Measurements from ENCODE around the gene AFG1L.
"Not testable (repeated sequence)": the region's sequence is repeated elsewhere in the genome, so short reads cannot be mapped to it uniquely, and the experiment has no call there.

Gene AFG1L

GRCh38 chr6:108383981-108384380 lies 89.1 kb downstream of the AFG1L start:
- Histone ChIP-seq H3K9me3 (ENCODE audit: insufficient read depth, low read length) (no peaks in the 10 kb centered on the region), H3K27me3 (ENCODE audit: insufficient read depth, insufficient read length) (no peaks in the 10 kb centered on the region), H3K4me3 (ENCODE audit: insufficient read length, low read depth) (no peak overlapping the region), H3K9ac (ENCODE audit: insufficient read length, low read depth) (no peak overlapping the region), H3K36me3 (ENCODE audit: insufficient read depth, insufficient read length, low read length) (no peaks in the 10 kb centered on the region), H3K4me1 (ENCODE audit: insufficient read depth, insufficient read length) (no peaks in the 10 kb centered on the region)
- TF ChIP-seq ZNF274 (IDR thresholded peaks at IDR 0.05; ENCODE audit: low read depth, low read length), result no peak
- TF ChIP-seq YY1 (IDR thresholded peaks at IDR 0.05; ENCODE audit: insufficient read depth, insufficient read length), result no peak
- TF ChIP-seq SUZ12 (IDR thresholded peaks at IDR 0.05; ENCODE audit: extremely low read depth, insufficient read depth, insufficient read length), result no peak
- DNase-seq (ENCODE audit: low read depth, low spot score), result no peak

GRCh38 chr6:108389190-108389589 lies 94.3 kb downstream of the AFG1L start:
- H3K36me3 ChIP-seq (ENCODE audit: insufficient read depth, insufficient read length, low read length); H3K9me3 ChIP-seq (ENCODE audit: insufficient read depth, low read length); H3K4me3 ChIP-seq (ENCODE audit: insufficient read length, low read depth); DNase-seq (ENCODE audit: low read depth, low spot score); H3K27me3 ChIP-seq (ENCODE audit: insufficient read depth, insufficient read length); H3K4me1 ChIP-seq (ENCODE audit: insufficient read depth, insufficient read length); H3K9ac ChIP-seq (ENCODE audit: insufficient read length, low read depth): not testable (repeated sequence)

DNA sequence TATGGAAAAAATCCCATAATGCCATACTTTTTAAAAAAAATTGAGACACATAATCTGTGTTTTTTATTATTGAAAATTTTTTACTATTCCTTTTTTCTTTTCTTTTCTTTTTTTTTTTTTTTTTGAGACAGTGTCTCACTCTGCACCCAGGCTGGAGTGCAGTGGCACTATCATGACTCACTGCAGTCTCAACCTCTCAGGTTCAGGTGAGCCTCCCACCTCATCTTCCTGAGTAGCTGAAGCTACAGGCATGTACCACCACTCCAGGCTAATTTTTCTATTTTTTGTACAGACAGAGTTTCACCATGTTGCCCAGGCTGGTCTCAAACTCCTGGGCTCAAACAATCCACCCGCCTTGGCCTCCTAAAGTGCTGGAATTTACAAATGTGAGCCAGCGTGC lies 100.4 kb downstream of the AFG1L start:
- Histone ChIP-seq H3K9ac (ENCODE audit: insufficient read length, low read depth) (no peak overlapping the region), H3K4me3 (ENCODE audit: insufficient read length, low read depth) (no peak overlapping the region), H3K27me3 (ENCODE audit: insufficient read depth, insufficient read length) (no peaks in the 10 kb centered on the region), H3K9me3 (ENCODE audit: insufficient read depth, low read length) (no peaks in the 10 kb centered on the region), H3K36me3 (ENCODE audit: insufficient read depth, insufficient read length, low read length) (no peaks in the 10 kb centered on the region), H3K4me1 (ENCODE audit: insufficient read depth, insufficient read length) (no peaks in the 10 kb centered on the region)
- DNase-seq (ENCODE audit: low read depth, low spot score), result no peak
- TF ChIP-seq SUZ12 (IDR thresholded peaks at IDR 0.05; ENCODE audit: extremely low read depth, insufficient read depth, insufficient read length) (no peak), YY1 (IDR thresholded peaks at IDR 0.05; ENCODE audit: insufficient read depth, insufficient read length) (no peak), ZNF274 (IDR thresholded peaks at IDR 0.05; ENCODE audit: low read depth, low read length) (no peak)

DNA sequence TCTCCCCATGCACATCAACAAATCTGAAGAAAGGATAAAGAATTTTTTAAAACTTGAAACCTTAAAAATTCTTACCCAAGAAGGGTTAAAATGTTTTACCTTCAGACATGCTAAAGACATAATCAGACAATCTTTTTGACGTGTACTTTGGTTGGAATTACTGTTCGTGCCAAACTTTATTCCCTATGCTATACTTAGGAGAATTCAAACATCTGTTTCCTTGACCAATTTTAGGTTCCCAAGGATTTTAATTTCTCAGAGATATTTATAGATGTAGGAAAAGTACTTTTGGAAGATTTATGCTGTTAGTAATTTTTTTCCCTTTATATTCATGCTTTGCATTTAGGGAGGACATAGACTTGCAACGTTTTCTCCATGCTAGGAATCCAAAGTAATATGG lies 108.4 kb downstream of the AFG1L start:
- H3K9me3 ChIP-seq (ENCODE audit: insufficient read depth, low read length), result no peaks in the 10 kb centered on the region; the same call in 1 of the 2 replicates
- no peak for DNase-seq (ENCODE audit: low read depth, low spot score)
- no peaks in the 10 kb centered on the region for H3K27me3 ChIP-seq (ENCODE audit: insufficient read depth, insufficient read length)
- H3K9ac ChIP-seq (ENCODE audit: insufficient read length, low read depth), result no peak overlapping the region
- no peak for TF ChIP-seq SUZ12 (IDR thresholded peaks at IDR 0.05; ENCODE audit: extremely low read depth, insufficient read depth, insufficient read length)
- TF ChIP-seq ZNF274 (IDR thresholded peaks at IDR 0.05; ENCODE audit: low read depth, low read length), result no peak
- no peak for TF ChIP-seq YY1 (IDR thresholded peaks at IDR 0.05; ENCODE audit: insufficient read depth, insufficient read length)
- H3K4me1 ChIP-seq (ENCODE audit: insufficient read depth, insufficient read length), result no peaks in the 10 kb centered on the region
- no peak overlapping the region for H3K4me3 ChIP-seq (ENCODE audit: insufficient read length, low read depth)
- no peaks in the 10 kb centered on the region for H3K36me3 ChIP-seq (ENCODE audit: insufficient read depth, insufficient read length, low read length)

DNA sequence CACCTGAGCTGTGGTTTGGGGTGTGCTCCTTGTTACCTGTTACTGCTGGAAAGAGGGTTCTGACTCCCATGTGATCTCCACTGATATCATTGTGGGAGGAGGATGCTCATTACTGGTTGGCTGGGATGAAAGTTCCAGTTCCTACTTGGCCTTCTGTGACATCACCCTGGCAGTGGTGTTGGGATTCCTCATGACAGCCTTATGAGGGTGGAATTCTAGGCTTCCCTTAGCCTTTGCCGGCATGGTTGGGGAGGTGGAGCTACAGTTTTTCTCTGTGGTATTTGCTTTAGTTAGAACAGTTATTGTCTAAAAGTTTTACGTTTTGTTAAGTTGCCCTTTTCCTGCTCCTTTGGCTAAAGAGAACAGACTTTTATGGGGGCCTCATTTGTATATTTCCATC lies 112.1 kb downstream of the AFG1L start:
- no peak for TF ChIP-seq ZNF274 (IDR thresholded peaks at IDR 0.05; ENCODE audit: low read depth, low read length)
- no peak for TF ChIP-seq SUZ12 (IDR thresholded peaks at IDR 0.05; ENCODE audit: extremely low read depth, insufficient read depth, insufficient read length)
- TF ChIP-seq YY1 (IDR thresholded peaks at IDR 0.05; ENCODE audit: insufficient read depth, insufficient read length), result no peak
- no peak for DNase-seq (ENCODE audit: low read depth, low spot score)
- Histone ChIP-seq H3K9ac (ENCODE audit: insufficient read length, low read depth) (no peak overlapping the region), H3K9me3 (ENCODE audit: insufficient read depth, low read length) (no peaks in the 10 kb centered on the region; the same call in none of the 2 replicates), H3K4me1 (ENCODE audit: insufficient read depth, insufficient read length) (no peaks in the 10 kb centered on the region), H3K27me3 (ENCODE audit: insufficient read depth, insufficient read length) (no peaks in the 10 kb centered on the region), H3K4me3 (ENCODE audit: insufficient read length, low read depth) (no peak overlapping the region), H3K36me3 (ENCODE audit: insufficient read depth, insufficient read length, low read length) (no peaks in the 10 kb centered on the region)

DNA sequence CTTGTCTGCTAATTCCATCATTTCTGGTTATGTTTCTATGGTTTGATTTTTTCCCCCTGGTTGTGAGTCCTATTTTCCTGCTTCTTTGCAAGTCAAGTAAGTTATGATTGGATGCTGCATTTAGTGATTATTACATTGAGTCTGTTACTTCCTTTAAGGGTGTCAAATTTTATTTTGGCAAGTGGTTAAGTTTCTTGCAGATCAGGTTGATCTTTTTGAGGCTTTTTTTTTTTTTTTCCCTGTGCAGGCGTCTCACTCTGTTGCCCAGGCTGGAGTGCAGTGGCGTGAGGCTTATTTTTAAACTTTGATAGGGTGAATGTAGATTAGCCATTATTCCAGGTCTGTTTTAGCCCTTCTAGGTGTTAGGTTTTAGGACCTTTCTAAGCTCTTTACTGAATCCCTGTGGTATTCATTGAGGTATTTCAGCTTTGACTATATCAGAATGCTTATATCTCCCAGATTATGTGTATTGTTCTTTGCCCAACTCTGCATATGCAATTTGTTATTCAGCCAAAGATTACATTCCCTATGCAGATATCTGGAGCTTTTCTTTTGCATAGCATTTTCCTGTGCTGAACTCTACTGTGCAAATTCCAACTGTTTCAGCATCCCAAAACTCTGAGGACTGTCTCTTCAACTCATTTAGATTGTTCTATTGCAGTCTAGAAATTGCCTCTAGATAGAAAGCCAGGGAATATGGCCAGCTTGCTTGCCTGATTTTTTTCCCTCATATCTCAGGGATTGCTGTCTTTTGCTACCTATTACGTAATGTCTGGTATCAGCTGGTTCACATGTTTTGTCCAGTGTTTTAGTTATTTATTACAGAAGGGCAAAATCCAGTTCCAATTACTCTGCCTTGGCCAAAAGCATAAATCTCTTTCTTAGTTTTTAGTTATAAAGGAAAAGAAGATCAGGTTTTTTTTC lies 113.3 kb downstream of the AFG1L start:
- Histone ChIP-seq H3K36me3 (ENCODE audit: insufficient read depth, insufficient read length, low read length) (no peaks in the 10 kb centered on the region), H3K4me3 (ENCODE audit: insufficient read length, low read depth) (no peak overlapping the region), H3K27me3 (ENCODE audit: insufficient read depth, insufficient read length) (no peaks in the 10 kb centered on the region), H3K4me1 (ENCODE audit: insufficient read depth, insufficient read length) (no peaks in the 10 kb centered on the region), H3K9ac (ENCODE audit: insufficient read length, low read depth) (no peak overlapping the region), H3K9me3 (ENCODE audit: insufficient read depth, low read length) (no peaks in the 10 kb centered on the region; the same call in none of the 2 replicates)
- no peak for DNase-seq (ENCODE audit: low read depth, low spot score)
- TF ChIP-seq YY1 (IDR thresholded peaks at IDR 0.05; ENCODE audit: insufficient read depth, insufficient read length) (no peak), SUZ12 (IDR thresholded peaks at IDR 0.05; ENCODE audit: extremely low read depth, insufficient read depth, insufficient read length) (no peak), ZNF274 (IDR thresholded peaks at IDR 0.05; ENCODE audit: low read depth, low read length) (no peak)

DNA sequence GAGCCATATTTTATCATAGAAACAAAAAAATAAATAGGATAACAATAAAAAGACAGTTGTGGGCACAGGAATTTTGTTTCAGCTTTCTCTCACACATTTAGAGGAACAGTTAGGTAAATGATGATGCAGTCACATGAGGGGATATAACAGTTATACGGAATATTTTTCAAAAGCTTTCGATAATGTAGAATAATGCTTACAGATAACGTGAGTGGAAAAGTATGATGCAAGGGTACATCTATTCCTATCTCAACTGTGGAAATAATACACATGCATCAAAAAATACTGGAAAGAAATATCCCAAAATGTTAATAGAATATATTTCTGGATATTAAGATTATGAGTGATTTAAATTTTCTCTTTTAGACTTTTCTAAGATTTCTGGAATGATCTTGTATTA lies 114.0 kb downstream of the AFG1L start:
- H3K27me3 ChIP-seq (ENCODE audit: insufficient read depth, insufficient read length), result no peaks in the 10 kb centered on the region
- no peak for DNase-seq (ENCODE audit: low read depth, low spot score)
- no peaks in the 10 kb centered on the region; the same call in none of the 2 replicates for H3K9me3 ChIP-seq (ENCODE audit: insufficient read depth, low read length)
- TF ChIP-seq YY1 (IDR thresholded peaks at IDR 0.05; ENCODE audit: insufficient read depth, insufficient read length), result no peak
- TF ChIP-seq SUZ12 (IDR thresholded peaks at IDR 0.05; ENCODE audit: extremely low read depth, insufficient read depth, insufficient read length), result no peak
- TF ChIP-seq ZNF274 (IDR thresholded peaks at IDR 0.05; ENCODE audit: low read depth, low read length), result no peak
- H3K9ac ChIP-seq (ENCODE audit: insufficient read length, low read depth), result no peak overlapping the region
- no peaks in the 10 kb centered on the region for H3K4me1 ChIP-seq (ENCODE audit: insufficient read depth, insufficient read length)
- no peak overlapping the region for H3K4me3 ChIP-seq (ENCODE audit: insufficient read length, low read depth)
- no peaks in the 10 kb centered on the region for H3K36me3 ChIP-seq (ENCODE audit: insufficient read depth, insufficient read length, low read length)

DNA sequence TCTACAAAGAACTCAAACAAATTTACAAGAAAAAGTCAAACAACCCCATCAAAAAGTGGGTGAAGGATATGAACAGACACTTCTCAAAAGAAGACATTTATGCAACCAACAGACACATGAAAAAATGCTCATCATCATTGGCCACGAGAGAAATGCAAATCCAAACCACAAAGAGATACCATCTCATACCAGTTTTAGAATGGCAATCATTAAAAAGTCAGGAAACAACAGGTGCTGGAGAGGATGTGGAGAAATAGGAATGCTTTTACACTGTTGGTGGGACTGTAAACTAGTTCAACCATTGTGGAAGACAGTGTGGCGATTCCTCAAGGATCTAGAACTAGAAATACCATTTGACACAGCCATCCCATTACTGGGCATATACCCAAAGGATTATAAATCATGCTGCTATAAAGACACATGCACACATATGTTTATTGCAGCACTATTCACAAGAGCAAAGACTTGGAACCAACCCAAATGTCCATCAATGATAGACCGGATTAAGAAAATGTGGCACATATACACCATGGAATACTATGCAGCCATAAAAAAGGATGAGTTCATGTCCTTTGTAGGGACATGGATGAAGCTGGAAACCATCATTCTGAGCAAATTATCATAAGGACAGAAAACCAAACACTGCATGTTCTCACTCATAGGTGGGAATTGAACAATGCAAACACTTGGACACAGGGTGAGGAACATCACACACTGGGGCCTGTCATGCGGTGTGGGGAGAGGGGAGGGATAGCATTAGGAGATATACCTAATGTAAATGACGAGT lies 121.4 kb downstream of the AFG1L start:
- H3K9me3 ChIP-seq (ENCODE audit: insufficient read depth, low read length); H3K4me1 ChIP-seq (ENCODE audit: insufficient read depth, insufficient read length); H3K4me3 ChIP-seq (ENCODE audit: insufficient read length, low read depth); H3K9ac ChIP-seq (ENCODE audit: insufficient read length, low read depth); DNase-seq (ENCODE audit: low read depth, low spot score); H3K27me3 ChIP-seq (ENCODE audit: insufficient read depth, insufficient read length); H3K36me3 ChIP-seq (ENCODE audit: insufficient read depth, insufficient read length, low read length): not testable (repeated sequence)
